Muscle of arm (tissue), 12 donors: ENCODE data around the gene RALGAPA2. TPM values are rescaled to one million over a fixed set of nuclear protein-coding genes. Genes with fewer than 3 reads are reported as not detected.
A peak's percentile ranks its signal among the peaks of the same experiment; 100 is the strongest.
"Not testable (repeated sequence)": the region's sequence is repeated elsewhere in the genome, so short reads cannot be mapped to it uniquely, and the experiment has no call there.

ENCODE experiments used
- DNase-seq: peaks from one replicate; pipeline ENCODE4 v3.0.0-alpha.2; 2013
- polyA plus RNA-seq, 12 donors: library from polyadenylated mRNA; unstranded; fragments of 120-200 nt; gene quantifications; one replicate each; pipeline ENCODE4 v1.2.1, GENCODE V29; 2013; ENCODE audit not compliant: insufficient read length in 12 of 12

The RALGAPA2 gene
- polyA plus RNA-seq, 12 donors, result 8.1 to 25.9 (median 9.6) TPM; not detected in 1

- no peak for DNase-seq
Measured at GRCh38 chr20:20578838-20579237, 133.6 kb downstream of the RALGAPA2 start.

- no peak for DNase-seq
Measured at GRCh38 chr20:20573797-20574196, 138.6 kb downstream of the RALGAPA2 start.

GRCh38 chr20:20571068-20571780 is 141.2 kb downstream of the RALGAPA2 start:
- no peak for DNase-seq

GRCh38 chr20:20568604-20569205 is 143.7 kb downstream of the RALGAPA2 start:
- DNase-seq, result peak; percentile 22

GRCh38 chr20:20567712-20568111 is 144.7 kb downstream of the RALGAPA2 start:
- DNase-seq, result no peak

GRCh38 chr20:20566516-20566915 is 145.9 kb downstream of the RALGAPA2 start:
- DNase-seq, result no peak

GRCh38 chr20:20564279-20564678 is 148.2 kb downstream of the RALGAPA2 start:
- no peak for DNase-seq

GRCh38 chr20:20562507-20562906 is 149.9 kb downstream of the RALGAPA2 start:
- no peak for DNase-seq

- no peak for DNase-seq
Measured at GRCh38 chr20:20561841-20562240, 150.6 kb downstream of the RALGAPA2 start.

GRCh38 chr20:20561172-20561571 is 151.3 kb downstream of the RALGAPA2 start:
- no peak for DNase-seq

GRCh38 chr20:20557406-20557805 is 155.0 kb downstream of the RALGAPA2 start:
- DNase-seq, result no peak

- no peak for DNase-seq
Measured at GRCh38 chr20:20555838-20556237, 156.6 kb downstream of the RALGAPA2 start.

GRCh38 chr20:20554951-20555350 is 157.5 kb downstream of the RALGAPA2 start:
- DNase-seq, result no peak

- no peak for DNase-seq
Measured at GRCh38 chr20:20553541-20553940, 158.9 kb downstream of the RALGAPA2 start.

- no peak for DNase-seq
Measured at GRCh38 chr20:20552076-20552475, 160.4 kb downstream of the RALGAPA2 start.

- DNase-seq, result no peak
Measured at GRCh38 chr20:20551409-20551808, 161.0 kb downstream of the RALGAPA2 start.

GRCh38 chr20:20549704-20550103 is 162.7 kb downstream of the RALGAPA2 start:
- no peak for DNase-seq

- DNase-seq, result no peak
Measured at GRCh38 chr20:20549267-20549612, 163.2 kb downstream of the RALGAPA2 start.

GRCh38 chr20:20548527-20549266 is 163.7 kb downstream of the RALGAPA2 start:
- no peak for DNase-seq

GRCh38 chr20:20547876-20548266 is 164.6 kb downstream of the RALGAPA2 start:
- DNase-seq, result no peak

- no peak for DNase-seq
Measured at GRCh38 chr20:20547221-20547875, 165.1 kb downstream of the RALGAPA2 start.

- DNase-seq, result no peak
Measured at GRCh38 chr20:20546402-20546801, 166.0 kb downstream of the RALGAPA2 start.

- DNase-seq, result not testable (repeated sequence)
Measured at GRCh38 chr20:20543348-20543747, 169.1 kb downstream of the RALGAPA2 start.
